CD4-positive, alpha-beta T cell (primary cell): ENCODE data around the gene FAM174C. TPM values are rescaled to one million over a fixed set of nuclear protein-coding genes. Genes with fewer than 3 reads are reported as not detected.
"Not testable (repeated sequence)": the region's sequence is repeated elsewhere in the genome, so short reads cannot be mapped to it uniquely, and the experiment has no call there.

Experiments used
- ATAC-seq: fragments of 200-7000 bp; cut with Tn5 transposase; one replicate; pipeline ENCODE4 v1.10.0; 2022; ENCODE audit warnings: mild to moderate bottlenecking; ENCODE audit not compliant: poor library complexity
- CTCF ChIA-PET: fragments of 350-600 bp; sonication (Branson Sonifier 250); formaldehyde crosslinking; loops from one replicate; lab custom pipeline; 2021; ENCODE audit warnings: antibody characterized with exemption, inconsistent platforms; lab: Charles Lee
- POLR2A ChIA-PET: fragments of 350-600 bp; sonication (Branson Sonifier 250); formaldehyde crosslinking; loops from one replicate; lab custom pipeline; 2021; ENCODE audit warnings: antibody characterized with exemption, inconsistent platforms; lab: Charles Lee
- DNase-seq, 14 experiments: peaks; one replicate each; pipeline ENCODE4 v3.0.0-alpha.2; 2013 to 2020; ENCODE audit warnings: mixed read lengths in 2 of 14
- H3K27ac ChIP-seq, 2 donors: one replicate each; pipeline versions ENCODE4 v1.5.1 to v1.7.0; 2013; ENCODE audit warnings: low read length in 2 of 2, low read depth in 1 of 2, mild to moderate bottlenecking in 1 of 2
- H3K27me3 ChIP-seq, 2 experiments: 1 replicate in 1 of 2; 2 replicates in 1 of 2; pipeline versions ENCODE4 v1.6.1 to v1.7.0; 2013; ENCODE audit warnings: low read length in 2 of 2, control low read depth in 1 of 2, mild to moderate bottlenecking in 1 of 2, moderate library complexity in 1 of 2; ENCODE audit not compliant: insufficient read depth in 2 of 2, control insufficient read depth in 1 of 2
- H3K36me3 ChIP-seq: one replicate; pipeline ENCODE4 v1.6.1; 2013; ENCODE audit warnings: low read length, control low read depth; ENCODE audit not compliant: insufficient read depth
- H3K4me1 ChIP-seq: one replicate; pipeline ENCODE4 v1.6.1; 2013; ENCODE audit warnings: low read length, control low read depth; ENCODE audit not compliant: insufficient read depth
- H3K4me3 ChIP-seq: one replicate; pipeline ENCODE4 v1.5.1; 2013; ENCODE audit warnings: mild to moderate bottlenecking, low read length, moderate library complexity
- H3K9me3 ChIP-seq, 2 experiments: 1 replicate in 1 of 2; 2 replicates in 1 of 2; pipeline versions ENCODE4 v1.6.1 to v1.7.0; 2013; ENCODE audit warnings: low read length in 2 of 2, mild to moderate bottlenecking in 2 of 2, control low read depth in 1 of 2, moderate library complexity in 1 of 2; ENCODE audit not compliant: control insufficient read depth in 1 of 2, insufficient read depth in 1 of 2
- H3K27ac Mint-ChIP-seq: one replicate; pipeline ENCODE4 v1.8.0; 2020; ENCODE audit warnings: mixed read lengths
- H3K27me3 Mint-ChIP-seq: one replicate; pipeline ENCODE4 v1.8.0; 2021; ENCODE audit warnings: mixed read lengths
- H3K36me3 Mint-ChIP-seq: one replicate; pipeline ENCODE4 v1.8.0; 2021; ENCODE audit warnings: low read depth, mixed read lengths
- H3K4me1 Mint-ChIP-seq: one replicate; pipeline ENCODE4 v1.8.0; 2021; ENCODE audit warnings: low read depth, mixed read lengths
- H3K4me3 Mint-ChIP-seq: one replicate; pipeline ENCODE4 v1.8.0; 2020; ENCODE audit warnings: mild to moderate bottlenecking, mixed read lengths
- H3K9me3 Mint-ChIP-seq: one replicate; pipeline ENCODE4 v1.8.0; 2020; ENCODE audit warnings: mixed read lengths
- CTCF ChIP-seq: fragments of 200-600 bp; IDR thresholded peaks from one replicate; pipeline ENCODE4 v1.8.0; 2022; ENCODE audit warnings: antibody characterized with exemption, mild to moderate bottlenecking
- intact Hi-C, 2 experiments: fragments of 100-400 bp; cut with DNase I in 1 of 2; cut with micrococcal nuclease in 1 of 2; formaldehyde crosslinking; loops; one replicate each; pipeline versions ENCODE4 v1.15.1 to v1.9.0; 2023 to 2025; cut with DNase I, micrococcal nuclease
- total RNA-seq, 174 experiments: library from RNA in 2 of 174; stranded (reverse) in 2 of 174; gene quantifications; one replicate each; pipeline ENCODE4 v1.2.3 and lab custom pipeline; 2021 to 2026

The FAM174C gene
- total RNA-seq, 2 experiments from 2014 or later, result 32.0 to 38.3 TPM

GRCh38 chr19:1244693-1245451 is 30.5 kb upstream of the FAM174C start:
- Mint-ChIP-seq H3K27me3 (peaks cover 4% of the 10 kb centered on the region), H3K9me3 (no peaks in the 10 kb centered on the region), H3K4me1 (peaks cover 17% of the 10 kb centered on the region), H3K36me3 (peaks cover 9% of the 10 kb centered on the region), H3K4me3 (peak overlapping the region; percentile 83), H3K27ac (peak overlapping the region; percentile 82)
- Histone ChIP-seq H3K27me3 (no peaks in the 10 kb centered on the region), H3K36me3 (peaks cover 7% of the 10 kb centered on the region), H3K4me3 (no peak overlapping the region), H3K27ac (no peak overlapping the region), H3K9me3 (no peaks in the 10 kb centered on the region), H3K4me1 (peaks cover 63% of the 10 kb centered on the region)
- intact Hi-C loops, result loop anchor here (1.0 to 10.0 kb wide), 5 partner anchors 21 to 450 kb away; partner anchors contain the start of genes CNN2 (in 1 of the 2), PTBP1 (in 1 of the 2), RNU6-2 (in 1 of the 2) and TMEM259 (in 1 of the 2)
- ChIA-PET POLR2A (interaction anchor here (0.6 to 7.9 kb wide), 8 partner anchors 8 to 448 kb away, joined by 3 to 476 read pairs (median 20); partner anchors contain the start of genes ARHGAP45, CIRBP, FAM174C and PTBP1), CTCF (interaction anchor here (0.6 to 3.1 kb wide), 30 partner anchors 8 to 249 kb away, joined by 3 to 255 read pairs (median 6); partner anchors contain the start of genes ABCA7, ARHGAP45, CIRBP and CNN2)
- ATAC-seq, result no peak
- TF ChIP-seq CTCF, result no peak
- peak in 3 of 14 experiments; percentile 21 to 67 (median 43) for DNase-seq

GRCh38 chr19:1245494-1246264 is 29.7 kb upstream of the FAM174C start:
- H3K4me3 Mint-ChIP-seq, result no peak overlapping the region
- Histone ChIP-seq H3K27ac (no peak overlapping the region), H3K4me3 (no peak overlapping the region), H3K27me3 (no peaks in the 10 kb centered on the region), H3K4me1 (peaks cover 56% of the 10 kb centered on the region), H3K36me3 (peaks cover 7% of the 10 kb centered on the region), H3K9me3 (no peaks in the 10 kb centered on the region)
- peaks cover 4% of the 10 kb centered on the region for H3K27me3 Mint-ChIP-seq
- ChIA-PET POLR2A (interaction anchor here (1.1 to 7.9 kb wide), 4 partner anchors 15 to 30 kb away, joined by 4 to 476 read pairs (median 24); partner anchors contain the start of genes CIRBP and FAM174C), CTCF (interaction anchor here (1.6 to 3.1 kb wide), 2 partner anchors 19 to 114 kb away, joined by 4 to 255 read pairs; partner anchors contain the start of gene CIRBP)
- H3K36me3 Mint-ChIP-seq, result peaks cover 9% of the 10 kb centered on the region
- DNase-seq, result peak in 2 of 14 experiments; percentile 19 to 59
- TF ChIP-seq CTCF, result no peak
- H3K4me1 Mint-ChIP-seq, result peaks cover 17% of the 10 kb centered on the region
- no peak for ATAC-seq
- intact Hi-C loops, result loop anchor here in 1 of 2 experiments (10.0 kb wide), 2 partner anchors 221 to 451 kb away; partner anchors contain the start of genes CNN2, PTBP1, RNU6-2 and TMEM259
- H3K27ac Mint-ChIP-seq, result peak overlapping the region; percentile 56
- no peaks in the 10 kb centered on the region for H3K9me3 Mint-ChIP-seq

GRCh38 chr19:1246265-1247087 is 28.9 kb upstream of the FAM174C start:
- peaks cover 12% of the 10 kb centered on the region for H3K36me3 Mint-ChIP-seq
- ChIA-PET CTCF (interaction anchor here (0.6 to 1.2 kb wide), 2 partner anchors 20 to 249 kb away, joined by 3 to 8 read pairs; no protein-coding TSS in a partner anchor), POLR2A (interaction anchor here (0.6 to 7.9 kb wide), 6 partner anchors 12 to 193 kb away, joined by 3 to 476 read pairs (median 3); partner anchors contain the start of genes CIRBP and FAM174C)
- H3K4me1 Mint-ChIP-seq, result peaks cover 13% of the 10 kb centered on the region
- H3K27ac ChIP-seq, ATAC-seq, H3K27me3 Mint-ChIP-seq, H3K27me3 ChIP-seq, H3K9me3 ChIP-seq, H3K9me3 Mint-ChIP-seq, H3K4me3 ChIP-seq, H3K36me3 ChIP-seq: not testable (repeated sequence)
- peak overlapping the region; percentile 75 for H3K4me3 Mint-ChIP-seq
- peak overlapping the region; percentile 56 for H3K27ac Mint-ChIP-seq
- DNase-seq, result peak in 2 of 14 experiments; percentile 28 to 54
- peaks cover 52% of the 10 kb centered on the region for H3K4me1 ChIP-seq
- intact Hi-C loops, result loop anchor here in 1 of 2 experiments (10.0 kb wide), 2 partner anchors 222 to 452 kb away; partner anchors contain the start of genes CNN2, PTBP1, RNU6-2 and TMEM259
